Activated CD8-positive, alpha-beta memory T cell treated with anti-CD3 and anti-CD28 coated beads for 36 hours (primary cell): ENCODE data around the gene ACTG2. TPM values are rescaled to one million over a fixed set of nuclear protein-coding genes. Genes with fewer than 3 reads are reported as not detected.

ENCODE experiments used
- CTCF ChIA-PET: fragments of 350-600 bp; sonication (Branson Sonifier 250); formaldehyde crosslinking; loops from one replicate; lab custom pipeline; 2021; ENCODE audit warnings: antibody characterized with exemption; lab: Charles Lee
- POLR2A ChIA-PET: fragments of 350-600 bp; sonication (Branson Sonifier 250); formaldehyde crosslinking; loops from one replicate; lab custom pipeline; 2021; ENCODE audit warnings: antibody characterized with exemption; lab: Charles Lee
- total RNA-seq, 2 experiments: library from RNA; stranded (reverse); gene quantifications; one replicate each; pipeline ENCODE4 v1.2.3, GENCODE V29; 2021

The ACTG2 gene
- total RNA-seq, 2 experiments from 2014 or later = 0.13 TPM; not detected in 1

DNA sequence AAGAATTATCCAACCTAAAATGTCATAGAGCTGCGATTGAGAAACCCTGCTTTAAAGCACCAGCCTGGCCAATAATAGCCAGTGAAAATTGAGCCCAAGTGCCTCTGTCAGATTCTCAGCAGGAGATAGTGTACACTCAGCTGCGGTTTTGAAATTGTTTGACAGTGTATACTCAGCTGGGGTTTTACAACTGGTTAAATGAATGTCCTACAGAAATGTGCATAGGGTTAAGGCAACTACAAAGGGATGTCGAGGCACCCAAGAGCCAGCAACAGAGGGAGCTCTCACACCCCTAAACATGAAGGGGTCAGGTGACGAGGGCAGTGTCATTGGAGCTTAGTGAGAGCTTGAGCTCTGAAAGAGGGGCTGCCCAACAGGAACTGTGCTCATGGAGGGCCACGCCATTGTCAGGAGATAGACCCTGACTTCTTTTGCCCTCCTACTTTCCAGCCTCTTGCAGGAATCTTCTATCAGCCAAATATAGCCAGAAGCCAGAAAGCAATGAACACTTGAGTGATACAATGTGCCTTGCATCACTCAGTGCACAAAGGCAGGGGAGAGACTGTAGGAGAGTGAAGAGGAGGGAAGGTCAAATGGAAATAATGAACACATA lies 15.1 kb downstream of the ACTG2 start:
- CTCF ChIA-PET = interaction anchor here (0.6 to 1.5 kb wide), 8 partner anchors 15 to 272 kb away, joined by 3 to 6 read pairs (median 4); partner anchors contain the start of gene ACTG2
- POLR2A ChIA-PET = no interaction called here

DNA sequence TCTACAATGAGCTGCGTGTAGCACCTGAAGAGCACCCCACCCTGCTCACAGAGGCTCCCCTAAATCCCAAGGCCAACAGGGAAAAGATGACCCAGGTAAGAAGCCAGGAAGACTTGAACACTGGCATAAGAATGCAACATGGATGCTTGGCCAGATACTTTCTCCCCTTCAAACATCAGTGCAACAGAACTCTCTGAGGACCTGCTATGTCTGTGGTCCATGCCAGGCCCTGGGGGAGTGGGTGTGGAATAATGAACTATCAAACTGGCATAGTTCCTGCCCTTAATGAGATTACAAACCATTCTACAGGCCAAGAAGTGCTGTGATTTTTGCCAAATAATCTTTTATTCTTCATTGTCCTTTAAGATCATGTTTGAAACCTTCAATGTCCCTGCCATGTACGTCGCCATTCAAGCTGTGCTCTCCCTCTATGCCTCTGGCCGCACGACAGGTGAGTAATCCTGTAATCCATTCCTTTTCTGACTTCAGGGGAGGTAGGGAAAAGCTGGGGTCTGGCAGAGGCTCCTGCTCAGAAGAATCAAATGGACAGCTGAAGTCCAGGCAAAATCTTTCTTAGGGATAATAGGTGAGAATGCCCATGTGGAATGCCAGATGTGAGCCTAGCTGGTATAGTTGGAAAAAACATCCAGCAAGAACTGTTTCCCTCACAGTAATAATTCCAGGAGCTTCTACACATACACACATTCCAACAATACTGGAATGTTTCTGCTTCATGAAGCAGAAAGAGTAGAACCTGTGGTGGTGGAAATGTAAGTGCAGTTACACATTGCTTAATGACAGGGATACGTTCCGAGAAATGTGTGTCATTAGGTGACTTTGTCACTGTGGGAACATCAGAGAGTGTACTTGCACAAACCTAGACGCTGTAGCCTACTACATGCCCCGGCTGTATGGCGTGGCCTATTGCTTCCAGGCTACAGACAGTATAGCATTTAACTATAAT lies 16.2 kb downstream of the ACTG2 start:
- CTCF ChIA-PET = interaction anchor here (0.6 to 1.4 kb wide), 3 partner anchors 13 to 79 kb away, joined by 3 to 5 read pairs (median 4); no protein-coding TSS in a partner anchor
- POLR2A ChIA-PET = no interaction called here

DNA sequence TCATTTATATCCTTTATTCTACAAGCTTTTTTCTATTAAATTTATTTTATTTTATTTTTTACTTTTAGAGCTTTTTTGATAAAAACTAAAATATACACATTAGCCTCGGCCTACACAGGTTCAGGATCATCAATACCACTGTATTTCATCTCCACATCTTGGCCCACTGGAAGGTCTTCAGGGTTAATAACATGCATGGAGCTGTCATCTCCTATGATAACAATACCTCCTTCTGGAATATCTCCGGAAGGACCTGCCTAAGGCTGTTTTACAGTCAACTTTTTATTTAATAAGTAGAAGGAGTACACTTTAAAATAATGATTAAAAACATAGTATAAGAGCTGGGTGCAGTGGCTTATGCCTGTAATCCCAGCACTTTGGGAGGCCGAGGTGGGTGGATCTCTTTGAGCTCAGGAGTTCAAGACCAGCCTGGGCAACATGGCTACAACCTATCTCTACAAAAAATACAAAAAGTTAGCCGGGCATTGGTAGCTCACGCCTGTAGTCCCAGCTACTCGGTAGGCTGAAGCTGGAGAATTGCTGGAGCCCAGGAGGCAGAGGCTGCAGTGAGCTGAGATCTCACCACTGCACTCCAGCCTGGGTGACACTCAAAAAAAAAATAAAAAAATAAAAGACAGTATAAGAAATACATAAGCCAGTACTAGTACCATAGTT lies 18.2 kb downstream of the ACTG2 start:
- ChIA-PET CTCF (interaction anchor here (0.5 to 1.3 kb wide), 3 partner anchors 10 to 28 kb away, joined by 4 to 5 read pairs (median 4); no protein-coding TSS in a partner anchor), POLR2A (no interaction called here)

DNA sequence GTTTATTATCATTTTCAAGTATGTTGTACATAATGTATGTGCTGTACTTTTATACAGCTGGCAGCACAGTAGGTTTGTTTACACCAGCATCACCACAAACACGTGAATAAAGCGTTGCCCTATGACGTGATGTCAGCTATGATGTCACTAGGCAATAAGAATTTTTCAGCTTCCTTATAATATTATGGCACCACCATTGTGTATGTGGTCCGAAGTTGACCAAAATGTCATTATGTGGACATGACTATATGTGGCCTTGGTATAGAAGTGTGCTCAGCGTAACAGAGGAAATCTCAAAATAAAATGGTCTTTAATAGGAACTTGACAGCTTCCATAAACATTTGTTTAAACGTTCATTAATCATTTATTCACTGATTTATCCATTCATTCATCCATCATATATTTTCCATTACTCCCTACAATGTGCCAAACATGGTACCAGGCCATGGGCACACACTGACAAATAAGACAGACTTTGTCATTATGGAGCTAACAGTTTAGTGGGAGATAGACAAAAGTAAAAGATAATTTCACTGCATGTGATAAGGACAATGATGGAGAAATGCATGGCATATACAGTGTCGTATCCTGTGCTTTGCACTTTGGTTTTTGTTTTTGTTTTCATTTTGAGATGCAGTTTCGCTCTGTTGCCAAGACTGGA lies 18.9 kb downstream of the ACTG2 start:
- POLR2A ChIA-PET = no interaction called here
- CTCF ChIA-PET = interaction anchor here (0.5 to 1.3 kb wide), 3 partner anchors 9 to 60 kb away, joined by 4 to 5 read pairs (median 5); no protein-coding TSS in a partner anchor

DNA sequence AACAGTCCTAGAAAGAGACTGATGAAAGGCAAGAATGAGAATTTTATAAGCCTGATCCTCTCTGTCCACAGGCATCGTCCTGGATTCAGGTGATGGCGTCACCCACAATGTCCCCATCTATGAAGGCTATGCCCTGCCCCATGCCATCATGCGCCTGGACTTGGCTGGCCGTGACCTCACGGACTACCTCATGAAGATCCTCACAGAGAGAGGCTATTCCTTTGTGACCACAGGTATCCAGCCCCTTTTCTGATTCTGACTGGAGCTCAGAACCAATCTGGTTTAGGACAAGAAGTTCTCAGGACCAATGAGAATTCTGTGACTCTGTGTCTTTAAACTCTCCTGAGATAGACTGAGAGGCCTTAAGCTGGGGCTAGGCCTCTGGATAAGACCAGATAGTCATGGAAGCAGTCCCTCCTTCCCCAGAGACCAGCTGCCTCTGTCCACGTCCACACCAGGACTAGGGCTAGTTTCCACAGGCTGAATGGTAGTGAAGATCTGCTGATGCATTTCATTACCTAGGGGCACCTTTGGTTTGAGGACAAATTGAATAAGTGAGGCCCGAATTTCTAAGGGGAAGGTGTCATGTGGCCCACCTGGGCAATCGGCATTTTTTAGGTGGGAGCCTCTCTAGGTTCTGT lies 20.7 kb downstream of the ACTG2 start:
- ChIA-PET POLR2A (no interaction called here), CTCF (interaction anchor here (0.6 kb wide), 1 partner anchor 91 kb away, joined by 3 read pairs; no protein-coding TSS in a partner anchor)

DNA sequence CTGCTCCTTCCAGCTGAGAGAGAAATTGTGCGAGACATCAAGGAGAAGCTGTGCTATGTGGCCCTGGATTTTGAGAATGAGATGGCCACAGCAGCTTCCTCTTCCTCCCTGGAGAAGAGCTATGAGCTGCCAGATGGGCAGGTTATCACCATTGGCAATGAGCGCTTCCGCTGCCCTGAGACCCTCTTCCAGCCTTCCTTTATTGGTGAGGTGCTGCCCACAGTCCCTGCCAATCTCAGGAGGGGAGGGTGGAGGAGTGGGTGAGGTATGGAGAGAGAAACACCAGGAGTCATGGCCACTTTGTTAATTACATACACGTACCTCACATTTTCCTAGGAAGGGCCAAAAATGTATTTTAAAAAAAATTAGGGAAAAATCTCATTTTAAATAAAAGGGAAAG lies 21.9 kb downstream of the ACTG2 start:
- CTCF ChIA-PET = interaction anchor here (0.7 to 0.8 kb wide), 2 partner anchors 74 to 264 kb away, joined by 3 to 5 read pairs; partner anchors contain the start of gene MOB1A

DNA sequence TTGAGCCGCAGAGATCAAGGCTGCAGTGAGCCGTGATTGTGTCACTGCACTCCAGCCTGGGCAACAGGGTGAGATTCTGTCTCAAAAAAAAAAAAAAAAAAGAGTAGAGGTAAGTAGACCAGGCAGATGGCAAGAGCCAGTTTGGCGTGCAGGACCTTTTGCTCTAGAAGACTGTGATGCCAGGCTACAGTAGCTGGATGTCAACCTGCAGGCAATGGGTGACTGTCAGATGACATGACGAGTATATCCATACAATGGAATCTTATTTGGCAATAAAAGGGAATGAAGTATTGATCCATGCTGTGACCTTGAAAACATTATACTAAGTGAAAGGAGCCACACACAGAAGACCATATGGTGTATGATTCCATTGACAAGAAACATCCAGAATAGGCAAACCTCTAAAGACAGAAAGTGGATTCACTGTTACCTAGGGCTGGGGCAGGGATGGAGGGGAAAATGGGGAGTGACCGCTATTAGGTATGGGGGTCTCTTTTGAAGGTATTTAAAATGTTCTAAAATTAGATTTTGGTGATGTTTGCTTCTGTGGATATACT lies 22.7 kb downstream of the ACTG2 start:
- POLR2A ChIA-PET = no interaction called here
- CTCF ChIA-PET = interaction anchor here (0.7 kb wide), 1 partner anchor 672 kb away, joined by 3 read pairs; no protein-coding TSS in a partner anchor

More for the DNA sequence above, 21.9 kb downstream of the ACTG2 start:
- POLR2A ChIA-PET = no interaction called here

DNA sequence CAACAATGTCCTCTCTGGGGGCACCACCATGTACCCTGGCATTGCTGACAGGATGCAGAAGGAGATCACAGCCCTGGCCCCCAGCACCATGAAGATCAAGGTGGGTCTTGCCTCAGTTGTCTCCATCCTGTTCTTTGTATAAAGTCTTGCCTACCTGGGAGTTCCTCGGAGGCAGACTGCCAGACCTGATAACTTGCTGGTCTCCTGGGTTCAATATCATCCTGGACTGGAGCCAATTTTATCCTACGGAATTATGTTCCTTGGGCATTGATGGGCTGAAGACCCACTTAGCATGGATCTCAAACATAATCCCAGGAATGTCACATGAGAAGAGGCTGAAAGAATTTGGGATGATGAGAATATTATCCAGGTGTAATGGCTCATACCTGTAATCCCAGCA lies 23.9 kb downstream of the ACTG2 start:
- ChIA-PET POLR2A (no interaction called here), CTCF (no interaction called here)

DNA sequence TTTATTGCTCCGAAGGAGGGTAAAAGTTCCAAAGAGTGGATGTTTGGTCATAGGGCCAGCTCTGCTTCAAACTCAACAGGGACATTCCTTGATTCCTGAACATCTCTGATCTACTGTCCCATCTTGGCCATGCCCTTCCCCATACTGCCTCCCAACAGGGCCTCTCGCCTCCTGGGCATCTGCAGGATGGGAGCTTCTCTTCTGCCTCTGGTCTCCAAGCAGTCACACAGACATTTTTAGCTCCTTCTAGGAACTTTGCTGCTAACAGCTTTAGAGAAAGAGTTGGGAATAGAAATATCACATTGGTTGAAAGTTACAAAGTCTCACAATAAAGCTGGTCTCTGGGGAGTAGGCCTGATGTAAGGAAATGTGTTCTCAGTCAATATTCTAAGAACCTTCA lies 24.5 kb downstream of the ACTG2 start:
- ChIA-PET CTCF (no interaction called here), POLR2A (no interaction called here)

DNA sequence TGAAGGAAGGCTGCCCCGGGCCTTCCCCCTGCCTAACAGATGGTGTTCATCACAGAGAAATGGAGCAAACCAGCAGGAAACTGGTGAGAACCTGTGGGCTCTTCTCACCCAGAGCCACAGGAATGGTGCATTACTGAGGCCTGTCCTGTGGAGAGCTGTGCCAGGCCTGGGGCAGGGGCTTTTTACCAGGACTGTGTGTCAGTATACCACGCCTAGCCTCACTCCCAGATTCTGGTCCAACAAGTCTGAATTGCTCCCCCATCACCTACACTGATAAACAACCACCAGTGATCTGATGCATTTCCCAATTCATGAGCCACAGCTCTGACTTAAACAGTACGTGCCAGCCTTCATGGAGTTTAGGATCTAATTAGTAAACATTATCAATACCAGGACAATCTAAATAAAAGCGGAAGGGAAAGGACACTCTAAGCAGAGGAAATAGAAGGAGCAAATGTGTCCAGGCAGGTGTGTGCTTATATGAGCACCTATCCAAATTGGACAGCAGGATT lies 24.9 kb downstream of the ACTG2 start:
- CTCF ChIA-PET = no interaction called here
- POLR2A ChIA-PET = no interaction called here

DNA sequence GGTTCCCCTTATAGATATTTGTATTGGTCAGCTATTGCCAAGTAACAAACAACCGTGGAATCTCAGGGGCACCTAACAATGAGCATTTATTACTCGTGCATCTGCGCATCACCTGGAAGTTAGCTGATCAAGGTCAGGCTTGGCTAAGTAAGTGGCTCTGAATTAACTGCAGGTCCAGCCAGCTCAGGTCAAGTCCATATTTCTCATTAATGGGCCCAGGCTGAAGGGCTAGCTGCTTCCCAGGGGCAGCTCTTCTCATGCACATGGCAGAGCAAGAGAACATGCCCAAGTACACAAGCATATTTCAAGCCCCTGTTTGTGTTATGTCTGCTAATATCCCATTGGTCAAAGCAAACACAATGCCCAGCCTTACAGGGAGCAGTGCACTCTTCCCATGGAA lies 26.0 kb downstream of the ACTG2 start:
- ChIA-PET POLR2A (no interaction called here), CTCF (no interaction called here)

DNA sequence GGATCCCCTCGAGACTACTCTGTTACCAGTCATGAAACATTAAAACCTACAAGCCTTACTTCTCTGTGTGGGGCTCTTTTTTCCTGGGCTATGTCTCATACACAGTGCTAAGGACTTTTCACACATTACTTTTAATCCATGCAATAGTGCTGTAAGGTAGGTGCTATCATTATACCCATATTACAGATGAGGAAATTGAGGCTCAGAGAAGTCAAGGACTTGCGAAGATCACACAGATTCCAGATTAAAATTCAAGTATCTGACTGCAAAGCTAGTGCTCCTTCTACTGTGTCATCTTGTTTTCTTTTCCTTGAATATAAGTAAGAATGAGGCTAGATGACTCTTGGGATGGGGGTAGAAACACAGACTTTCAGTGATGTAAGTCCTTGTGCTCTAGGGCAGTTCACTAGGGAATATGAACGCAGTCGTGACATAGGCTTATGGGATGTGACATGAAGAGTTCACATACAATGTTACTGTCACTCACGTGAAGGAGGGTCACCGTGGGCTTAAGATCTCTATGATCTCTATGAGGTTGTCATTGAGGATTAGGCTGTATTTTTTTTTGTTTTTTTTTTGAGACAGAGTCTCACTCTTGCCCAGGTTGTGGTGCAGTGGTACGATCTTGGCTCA lies 26.9 kb downstream of the ACTG2 start:
- POLR2A ChIA-PET = no interaction called here
- CTCF ChIA-PET = interaction anchor here (0.6 kb wide), 1 partner anchor 206 kb away, joined by 4 read pairs; no protein-coding TSS in a partner anchor

DNA sequence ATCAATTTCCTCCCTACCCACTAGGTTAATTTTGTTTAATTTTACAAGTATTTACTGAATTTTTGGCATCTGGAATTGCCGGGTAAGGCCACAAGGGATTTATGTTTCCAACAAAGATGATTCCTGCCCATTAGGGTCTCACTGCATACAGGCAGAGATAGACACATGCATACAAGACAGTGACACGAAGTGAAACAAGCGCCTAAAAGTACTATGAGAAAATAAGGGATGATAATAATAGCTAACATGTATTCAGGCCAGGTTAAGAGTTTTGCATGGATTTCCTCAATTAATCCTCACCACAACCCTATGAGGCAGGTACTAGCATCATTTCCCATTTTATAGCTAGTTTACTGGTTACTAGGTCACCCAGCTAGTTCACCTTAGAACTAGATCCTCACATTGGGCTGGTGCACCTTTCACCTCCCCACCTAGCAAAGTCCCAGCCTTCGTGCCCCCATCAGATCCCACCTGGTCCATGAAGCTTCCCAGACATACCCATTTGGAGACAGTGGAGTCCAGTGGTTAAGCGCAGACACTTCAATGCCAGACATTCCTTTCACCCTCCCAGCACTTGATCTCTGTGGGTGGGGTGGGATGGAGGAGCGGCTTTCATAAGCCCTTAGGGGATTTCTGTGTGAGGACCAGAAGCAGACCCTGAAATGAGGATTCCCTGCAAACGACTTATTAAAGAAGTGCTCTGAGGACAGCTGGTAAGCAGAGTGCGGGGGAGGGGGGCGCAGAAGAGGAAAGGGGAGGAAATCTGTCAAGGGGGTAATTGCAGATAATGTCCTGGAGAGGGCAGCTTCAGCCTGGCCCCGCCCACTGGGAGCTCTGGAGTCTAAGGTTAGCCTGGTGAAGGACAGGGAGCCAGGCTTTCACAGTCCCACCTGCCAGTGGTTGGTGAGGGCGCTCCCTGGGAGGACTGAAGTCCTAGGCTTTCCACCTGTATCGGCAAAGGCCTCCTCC lies 28.1 kb downstream of the ACTG2 start:
- ChIA-PET POLR2A (no interaction called here), CTCF (interaction anchor here (0.6 to 1.5 kb wide), 4 partner anchors 9 to 204 kb away, joined by 3 to 4 read pairs (median 3); no protein-coding TSS in a partner anchor)

DNA sequence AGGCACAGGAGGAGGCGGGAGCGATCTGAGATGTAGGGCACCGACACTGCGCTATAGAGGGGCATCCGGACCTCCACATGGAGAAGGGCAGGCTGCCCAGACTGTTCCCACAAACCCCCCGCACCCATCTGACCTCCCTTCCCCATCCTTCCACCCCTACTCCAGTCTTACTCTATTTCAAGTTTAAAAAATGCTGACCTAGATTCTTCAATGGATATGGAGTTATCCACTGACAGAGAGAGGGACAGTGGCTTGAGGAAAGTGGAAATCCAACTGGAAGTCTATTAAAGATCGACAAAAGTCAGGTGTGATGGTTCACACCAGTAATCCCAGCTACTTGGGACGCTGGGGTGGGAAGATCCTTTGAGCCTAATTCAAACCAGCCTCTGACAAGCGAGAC lies 28.8 kb downstream of the ACTG2 start:
- CTCF ChIA-PET = interaction anchor here (1.5 kb wide), 1 partner anchor 10 kb away, joined by 4 read pairs; no protein-coding TSS in a partner anchor
- POLR2A ChIA-PET = no interaction called here

DNA sequence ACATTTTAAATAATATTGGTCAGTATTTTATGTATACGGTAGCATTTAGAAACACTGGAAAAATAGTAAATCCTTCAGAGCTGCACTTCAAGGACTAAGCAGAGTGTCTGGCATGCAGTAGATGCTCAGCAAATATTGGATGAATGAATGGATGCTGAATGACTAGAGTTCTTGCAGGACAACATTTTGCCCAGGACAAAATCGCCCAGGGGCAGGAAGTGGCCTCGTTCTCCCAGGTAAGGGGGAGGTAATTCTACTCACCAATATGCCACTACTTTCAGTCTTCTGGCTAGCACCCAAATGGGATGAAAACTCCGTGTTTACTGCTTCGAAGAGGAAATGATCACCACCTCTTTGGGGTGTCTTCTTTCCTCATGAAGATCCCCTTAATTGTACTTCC lies 29.9 kb downstream of the ACTG2 start:
- CTCF ChIA-PET = no interaction called here
- POLR2A ChIA-PET = no interaction called here
